ENCODE results near the gene NDOR1.

- TF ChIP-seq POLR2A (IDR thresholded peaks at IDR 0.05; ENCODE audit: low read depth) (no peak), POLR2AphosphoS5 (IDR thresholded peaks at IDR 0.05) (no peak), CTCF (IDR thresholded peaks at IDR 0.05) (no peak), EP300 (IDR thresholded peaks at IDR 0.05) (no peak)
Measured at GRCh38 chr9:137171149-137171900, 34.2 kb upstream of the NDOR1 start.

Data from esophagus muscularis mucosa (tissue), 4 donors.